Stimulated activated CD4-positive, alpha-beta T cell treated with anti-CD3 and anti-CD28 coated beads, Interleukin-12 subunit alpha, Interleukin-12 subunit beta, amount 100 ng/mL, for 48 hours (primary cell): ENCODE measurements around the gene TMEM87B.

Experiments used
- DNase-seq, 3 donors: peaks; one replicate each; pipeline ENCODE4 v3.0.0-alpha.2; 2020; ENCODE audit warnings: low read depth in 2 of 3, low spot score in 1 of 3

Gene TMEM87B

GRCh38 chr2:112150447-112150846 is 95.4 kb downstream of the TMEM87B start:
- DNase-seq: no peak

DNA sequence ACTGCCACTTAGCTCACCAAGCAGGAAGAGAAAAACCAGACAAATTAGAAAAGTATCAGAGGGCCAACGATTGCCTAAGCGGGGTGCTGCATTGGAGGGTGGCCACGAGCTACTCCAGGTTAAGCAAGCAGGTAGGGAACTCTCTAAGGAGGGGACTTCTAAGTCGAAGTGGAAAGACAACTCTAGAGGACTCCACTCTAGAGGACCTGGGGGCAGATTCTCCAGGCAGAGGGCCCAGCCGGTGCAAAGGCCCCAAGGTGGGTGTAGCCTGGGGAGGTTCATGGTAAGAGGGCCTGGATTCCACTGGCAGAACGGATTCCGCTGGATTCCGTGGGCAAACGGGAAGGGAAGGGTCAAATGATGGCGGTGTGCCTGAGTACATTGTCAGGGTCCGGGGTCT is 95.8 kb downstream of the TMEM87B start:
- DNase-seq: no peak

DNA sequence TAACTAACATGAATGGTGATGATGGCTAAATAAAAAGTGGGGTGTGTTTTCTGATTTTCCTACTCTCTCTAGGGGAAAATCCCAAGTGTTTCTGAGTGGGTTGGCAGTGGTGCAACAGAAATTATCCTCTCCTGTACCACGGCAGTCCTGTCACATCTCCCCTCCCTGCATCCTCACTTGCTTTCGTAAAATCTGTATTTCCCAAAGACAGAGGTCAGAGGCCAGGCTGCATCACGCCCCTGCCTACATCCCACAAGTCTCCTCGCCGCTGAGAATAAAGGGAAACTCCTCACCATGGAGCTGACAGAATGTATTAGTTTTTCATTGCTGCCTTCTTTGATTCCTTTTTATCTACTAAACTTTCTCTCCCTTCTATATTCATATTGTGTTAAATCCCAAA is 96.2 kb downstream of the TMEM87B start:
- no peak for DNase-seq

GRCh38 chr2:112151701-112152440 is 96.8 kb downstream of the TMEM87B start:
- no peak for DNase-seq

- DNase-seq: no peak
These were observed 97.6 kb downstream of the TMEM87B start for GRCh38 chr2:112152476-112153178.

- DNase-seq: no peak
These were observed 98.1 kb downstream of the TMEM87B start for GRCh38 chr2:112153179-112153490.

GRCh38 chr2:112153501-112153900 is 98.4 kb downstream of the TMEM87B start:
- no peak for DNase-seq

- DNase-seq: no peak
These were observed 99.4 kb downstream of the TMEM87B start for GRCh38 chr2:112154246-112155117.

GRCh38 chr2:112155331-112156151 is 100.5 kb downstream of the TMEM87B start:
- no peak for DNase-seq

DNA sequence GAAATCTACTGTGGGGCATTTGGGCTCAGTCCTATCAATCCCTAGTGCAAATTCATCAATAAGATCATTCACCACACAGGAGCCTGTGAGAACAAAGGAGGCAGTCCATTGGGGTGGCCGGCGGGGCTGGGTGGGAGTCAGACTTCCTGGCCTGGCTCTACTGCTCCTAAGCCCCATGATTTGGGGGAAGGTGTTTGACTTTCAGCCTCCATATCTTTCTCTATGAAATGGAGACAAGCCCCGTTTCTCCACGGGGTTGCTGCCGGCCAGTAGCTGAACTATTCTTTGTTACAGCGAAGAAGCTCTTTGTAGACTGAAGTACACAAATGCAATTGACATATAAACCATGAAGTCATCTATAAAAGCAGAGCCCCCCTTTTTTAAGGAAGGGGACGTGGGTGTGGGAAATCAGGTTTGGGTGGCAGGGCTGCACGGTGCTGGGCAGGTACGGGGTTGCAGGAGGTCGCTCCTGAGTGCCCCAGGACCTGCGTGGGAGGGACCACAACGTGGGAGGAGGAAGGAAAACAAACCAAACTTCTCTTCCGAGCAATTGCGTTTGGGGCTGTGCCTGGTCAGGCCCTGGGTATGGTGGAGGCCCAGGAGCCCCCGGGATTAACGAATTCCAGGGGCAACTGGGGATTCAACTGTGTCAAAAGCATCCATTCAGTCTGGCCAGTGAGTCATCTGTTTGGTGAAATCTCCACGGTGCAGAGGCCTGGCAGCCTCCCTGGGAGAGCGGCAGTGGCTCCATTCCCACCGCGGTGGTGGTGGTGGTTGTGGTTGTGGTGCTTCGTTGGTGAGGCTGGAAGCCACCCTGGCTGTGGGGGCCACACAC is 101.3 kb downstream of the TMEM87B start:
- DNase-seq: peak in 2 of 3 donors; percentile 41 to 46

GRCh38 chr2:112157472-112157871 is 102.4 kb downstream of the TMEM87B start:
- no peak for DNase-seq

- no peak for DNase-seq
These were observed 104.4 kb downstream of the TMEM87B start for GRCh38 chr2:112159454-112159921.

- no peak for DNase-seq
These were observed 105.5 kb downstream of the TMEM87B start for GRCh38 chr2:112160283-112161250.

GRCh38 chr2:112161431-112162145 is 106.5 kb downstream of the TMEM87B start:
- DNase-seq: no peak

DNA sequence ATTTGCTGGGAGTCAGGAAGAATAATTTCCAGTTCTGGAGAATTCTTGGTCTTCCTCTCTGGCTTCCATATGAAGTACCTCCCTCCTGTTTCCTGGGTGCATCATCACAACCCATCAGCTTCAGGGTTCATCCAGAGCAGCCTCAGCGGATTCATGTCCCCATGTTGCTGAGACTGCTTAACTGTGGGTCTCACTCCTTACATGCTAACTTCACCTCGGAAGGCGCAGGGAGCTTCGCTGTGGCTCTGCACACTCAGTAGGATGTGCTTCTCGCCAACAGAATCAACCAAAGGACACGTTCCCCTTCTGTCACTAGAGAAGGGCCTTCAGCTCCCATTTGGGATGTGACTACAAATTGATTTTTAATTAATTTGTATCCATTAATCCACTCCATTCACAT is 107.3 kb downstream of the TMEM87B start:
- DNase-seq: no peak

DNA sequence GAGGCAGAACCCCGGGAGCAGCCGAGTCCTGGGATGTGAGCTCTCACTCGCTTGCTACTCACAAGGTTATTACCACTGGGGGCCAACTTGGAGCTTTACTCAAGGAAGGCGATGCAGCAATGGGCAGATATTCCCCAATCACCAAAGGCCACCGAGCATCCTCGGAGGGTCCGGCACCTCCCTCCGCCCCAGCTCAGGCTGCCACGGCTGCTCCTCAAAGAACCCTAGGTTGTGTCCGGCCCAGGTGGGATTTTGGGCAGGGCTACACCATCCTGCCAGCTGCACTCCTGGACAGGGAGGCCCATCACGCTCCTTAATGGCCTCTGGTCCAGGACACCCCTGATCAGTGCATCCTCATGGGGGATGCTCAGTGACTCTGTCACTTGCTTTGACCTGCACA is 107.9 kb downstream of the TMEM87B start:
- DNase-seq: no peak

DNA sequence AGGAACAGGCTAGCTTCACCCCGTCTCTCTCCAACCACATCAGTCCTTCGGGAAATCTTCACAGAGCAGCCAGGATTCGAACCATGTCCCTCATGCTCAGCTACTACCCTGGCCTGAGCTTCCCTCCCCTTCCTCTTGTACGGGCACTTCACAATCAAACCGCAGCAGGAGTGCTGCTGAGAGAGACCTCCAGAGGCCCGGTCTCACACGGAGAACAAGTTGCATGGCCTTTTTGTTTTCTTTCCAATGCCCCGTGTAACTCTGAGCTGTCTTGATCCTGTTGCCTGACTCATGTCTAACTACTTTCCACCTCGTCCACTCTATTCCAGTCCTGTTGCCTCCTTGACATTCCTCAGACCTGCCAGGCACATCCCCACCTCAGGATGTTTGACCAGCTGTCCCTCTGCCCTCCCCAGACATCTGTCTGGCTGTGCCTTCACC is 108.5 kb downstream of the TMEM87B start:
- no peak for DNase-seq

DNA sequence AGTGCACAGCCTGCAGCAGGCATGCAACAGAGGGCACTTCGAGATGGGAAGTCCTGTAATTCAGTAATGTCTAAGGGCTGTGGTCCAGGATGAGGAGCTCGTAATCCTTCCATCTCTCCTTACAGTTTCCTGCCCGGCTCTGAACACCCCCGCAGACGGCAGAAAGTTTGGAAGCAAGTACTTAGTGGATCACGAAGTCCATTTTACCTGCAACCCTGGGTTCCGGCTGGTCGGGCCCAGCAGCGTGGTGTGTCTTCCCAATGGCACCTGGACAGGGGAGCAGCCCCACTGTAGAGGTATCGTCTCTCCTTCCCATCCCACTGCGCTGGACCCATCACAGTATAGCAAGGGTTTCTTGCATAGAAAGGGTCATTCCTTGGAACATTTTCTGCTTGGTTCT is 109.8 kb downstream of the TMEM87B start:
- DNase-seq: no peak
